ENCODE measurements around the gene PLOD1. TPM values are rescaled to one million over a fixed set of nuclear protein-coding genes. Genes with fewer than 3 reads are reported as not detected.

PLOD1 gene
- total and polyA plus RNA-seq, 10 of the 15 experiments (the other 5 are each of a cell fraction or from before 2014, with no cell fraction given), result 10.6 to 42.6 (median 29.3) TPM

GRCh38 chr1:11963622-11964021 lies 29.1 kb downstream of the PLOD1 start:
- RAD21 ChIA-PET (ENCODE audit: unreplicated experiment), result no interaction called here
- TF ChIP-seq PML (IDR thresholded peaks at IDR 0.05; ENCODE audit: low read length) (no peak), ZBED1 (IDR thresholded peaks at IDR 0.05; ENCODE audit: borderline replicate concordance) (no peak), ZNF622 (IDR thresholded peaks at IDR 0.05) (no peak), ZNF217 (IDR thresholded peaks at IDR 0.05) (no peak), TCF7 (IDR thresholded peaks at IDR 0.05; ENCODE audit: borderline replicate concordance) (no peak), PKNOX1 (IDR thresholded peaks at IDR 0.05) (no peak), EZH2 (IDR thresholded peaks at IDR 0.05; ENCODE audit: borderline replicate concordance, control insufficient read depth, low read depth, low read length) (no peak), RELA (IDR thresholded peaks at IDR 0.05; ENCODE audit: borderline replicate concordance, partially characterized antibody) (no peak), CBX3 (IDR thresholded peaks at IDR 0.05; ENCODE audit: borderline replicate concordance, low read depth) (no peak), CUX1 (IDR thresholded peaks at IDR 0.05; ENCODE audit: insufficient replicate concordance, low read depth, low read length) (no peak), RBBP5 (conservative IDR thresholded peaks at IDR 0.05) (no peak)
- TF ChIP-seq, protein P1, sequence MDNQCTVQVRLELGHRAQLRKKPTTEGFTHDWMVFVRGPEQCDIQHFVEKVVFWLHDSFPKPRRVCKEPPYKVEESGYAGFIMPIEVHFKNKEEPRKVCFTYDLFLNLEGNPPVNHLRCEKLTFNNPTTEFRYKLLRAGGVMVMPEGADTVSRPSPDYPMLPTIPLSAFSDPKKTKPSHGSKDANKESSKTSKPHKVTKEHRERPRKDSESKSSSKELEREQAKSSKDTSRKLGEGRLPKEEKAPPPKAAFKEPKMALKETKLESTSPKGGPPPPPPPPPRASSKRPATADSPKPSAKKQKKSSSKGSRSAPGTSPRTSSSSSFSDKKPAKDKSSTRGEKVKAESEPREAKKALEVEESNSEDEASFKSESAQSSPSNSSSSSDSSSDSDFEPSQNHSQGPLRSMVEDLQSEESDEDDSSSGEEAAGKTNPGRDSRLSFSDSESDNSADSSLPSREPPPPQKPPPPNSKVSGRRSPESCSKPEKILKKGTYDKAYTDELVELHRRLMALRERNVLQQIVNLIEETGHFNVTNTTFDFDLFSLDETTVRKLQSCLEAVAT (IDR thresholded peaks at IDR 0.05), result no peak
- TF ChIP-seq, protein P2, sequence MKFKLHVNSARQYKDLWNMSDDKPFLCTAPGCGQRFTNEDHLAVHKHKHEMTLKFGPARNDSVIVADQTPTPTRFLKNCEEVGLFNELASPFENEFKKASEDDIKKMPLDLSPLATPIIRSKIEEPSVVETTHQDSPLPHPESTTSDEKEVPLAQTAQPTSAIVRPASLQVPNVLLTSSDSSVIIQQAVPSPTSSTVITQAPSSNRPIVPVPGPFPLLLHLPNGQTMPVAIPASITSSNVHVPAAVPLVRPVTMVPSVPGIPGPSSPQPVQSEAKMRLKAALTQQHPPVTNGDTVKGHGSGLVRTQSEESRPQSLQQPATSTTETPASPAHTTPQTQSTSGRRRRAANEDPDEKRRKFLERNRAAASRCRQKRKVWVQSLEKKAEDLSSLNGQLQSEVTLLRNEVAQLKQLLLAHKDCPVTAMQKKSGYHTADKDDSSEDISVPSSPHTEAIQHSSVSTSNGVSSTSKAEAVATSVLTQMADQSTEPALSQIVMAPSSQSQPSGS (IDR thresholded peaks at IDR 0.05; ENCODE audit: low read length), result no peak
- no peaks in the 10 kb centered on the region for H3K4me1 ChIP-seq (ENCODE audit: control insufficient read depth, insufficient read depth, low read length)
- no peaks in the 10 kb centered on the region; the same call in 1 of the 2 replicates for H4K20me1 ChIP-seq (ENCODE audit: control insufficient read depth, insufficient read depth)
- 40% methylated on average over 3 of the region's 3 CpGs for WGBS (ENCODE audit: insufficient coverage, insufficient replicate concordance, low lambda C conversion rate, missing lambda C conversion rate)
- BruUV-seq (replicated peaks), result no TSS peak
- no peak overlapping the region for H2AFZ ChIP-seq (ENCODE audit: control insufficient read depth, low read depth, low read length)
- CTCF ChIA-PET, result no interaction called here
- H3K27ac ChIP-seq (ENCODE audit: control insufficient read depth, insufficient read depth), result no peak overlapping the region
- in situ Hi-C loops (cut with MboI) (loop anchor here (10.0 kb wide), 1 partner anchor 119 kb away; the partner anchor contains the start of gene NPPA), intact Hi-C loops (cut with micrococcal nuclease; ENCODE audit: unreplicated experiment) (no loop called here)
- no peak overlapping the region for H3K4me2 ChIP-seq (ENCODE audit: control insufficient read depth, insufficient read depth)
- no peak overlapping the region for H3K4me3 ChIP-seq
- no peaks in the 10 kb centered on the region for H3K79me2 ChIP-seq (ENCODE audit: control insufficient read depth, insufficient read depth, low read length)
- H3K36me3 ChIP-seq (ENCODE audit: control insufficient read depth in 2 of 2, insufficient read depth in 2 of 2, low read length in 1 of 2), result peaks cover 6 to 16% of the 10 kb centered on the region in 2 experiments
- POLR2A ChIA-PET, result no interaction called here
- no peak for FAIRE-seq
- SMC1A ChIA-PET (ENCODE audit: uncharacterized antibody, unreplicated experiment), result no interaction called here
- H3K27me3 ChIP-seq (replicated peaks in 1 of 2; ENCODE audit: control insufficient read depth in 2 of 2, insufficient read depth in 2 of 2, low read length in 1 of 2), result no peaks in the 10 kb centered on the region
- ATAC-seq, result no peak
- no peak overlapping the region for H3K9ac ChIP-seq (ENCODE audit: control insufficient read depth, insufficient read depth, low read length)
- DNase-seq (ENCODE audit: low read depth, low spot score), result no peak
- H3K9me3 ChIP-seq (replicated peaks; ENCODE audit: control insufficient read depth, insufficient read depth, low read length), result no peaks in the 10 kb centered on the region

Measured in GM12878 (cell line).